Heart right ventricle (tissue), 16 donors: ENCODE data around the gene CNEP1R1. TPM values are rescaled to one million over a fixed set of nuclear protein-coding genes. Genes with fewer than 3 reads are reported as not detected.

Source experiments
- ATAC-seq, 8 donors: fragments of 200-7000 bp; cut with Tn5 transposase; one replicate each; pipeline ENCODE4 v1.9.1; 2020; ENCODE audit warnings: mild to moderate bottlenecking in 8 of 8, moderate library complexity in 8 of 8, moderate number of reproducible peaks in 1 of 8
- DNase-seq, 2 donors: peaks; one replicate each; pipeline ENCODE4 v3.0.0-alpha.2; 2020
- H3K27ac ChIP-seq, 10 donors: fragments of 200-600 bp; sonication (generic) in 2 of 10; one replicate each; pipeline versions ENCODE4 v1.5.0 to v1.8.0; 2020 to 2022; ENCODE audit warnings: mild to moderate bottlenecking in 3 of 10
- H3K27me3 ChIP-seq, 7 donors: fragments of 200-600 bp; one replicate each; pipeline ENCODE4 v1.8.0; 2021 to 2022; ENCODE audit warnings: mild to moderate bottlenecking in 2 of 7
- H3K36me3 ChIP-seq, 9 donors: fragments of 200-600 bp; sonication (generic) in 1 of 9; one replicate each; pipeline versions ENCODE4 v1.5.0 to v1.8.0; 2020 to 2022; ENCODE audit warnings: mild to moderate bottlenecking in 2 of 9
- H3K4me1 ChIP-seq, 9 donors: fragments of 200-600 bp; sonication (generic) in 1 of 9; one replicate each; pipeline versions ENCODE4 v1.5.0 to v1.8.0; 2020 to 2022; ENCODE audit warnings: mild to moderate bottlenecking in 4 of 9
- H3K4me3 ChIP-seq, 10 donors: fragments of 200-600 bp; sonication (generic) in 2 of 10; one replicate each; pipeline versions ENCODE4 v1.5.0 to v1.8.0; 2020 to 2022; ENCODE audit warnings: mild to moderate bottlenecking in 7 of 10, moderate library complexity in 2 of 10
- H3K9me3 ChIP-seq, 11 donors: fragments of 200-600 bp in 10 of 11; sonication (generic) in 2 of 11; one replicate each; pipeline versions ENCODE4 v1.5.0 to v1.8.0; 2013 to 2022; ENCODE audit warnings: mild to moderate bottlenecking in 2 of 11, control low read depth in 1 of 11, moderate library complexity in 1 of 11
- CTCF ChIP-seq, 9 donors: fragments of 200-600 bp; sonication (generic) in 2 of 9; IDR thresholded peaks; one replicate each; pipeline versions ENCODE4 v1.5.0 to v1.8.0; 2021 to 2022; ENCODE audit warnings: antibody characterized with exemption in 9 of 9, mild to moderate bottlenecking in 5 of 9, moderate library complexity in 1 of 9
- WGBS, 2 donors: extraction: QIAGEN DNeasy Blood & Tissue Kit; methylation state at CpG; one replicate each; pipeline ENCODE4 v1.1.7; 2013; ENCODE audit warnings: inconsistent platforms in 1 of 2; 5-methylcytosine and 5-hydroxymethylcytosine counted together
- intact Hi-C, 10 donors: fragments of 100-400 bp; cut with DNase I; formaldehyde crosslinking; loops; one replicate each; pipeline versions ENCODE4 v1.11.1 to v1.14.2; 2022
- polyA plus RNA-seq, 2 donors: library from polyadenylated mRNA; stranded (reverse); fragments of 200-250 nt; gene quantifications; one replicate each; pipeline ENCODE4 v1.2.3, GENCODE V29; 2013
- total RNA-seq, 10 donors: library from RNA; stranded (reverse); fragmentation: NEBNext Ultra II Directional in 3 of 10; extraction: Animal tissue kit (Norgen Biotek cat#: 25700) in 3 of 10; gene quantifications; one replicate each; pipeline versions ENCODE4 v1.2.1 to v1.2.4, GENCODE V29; 2021 to 2023
- donor health status: Arrhythmogenic right ventricular cardiomyopathy.
- donor health status: ischemic (EF 13 %, LVEDD 7.1; RV severe dilation, severe dysfunction).
- donor health status: healthy with polysubstance abuse.
- donor health status: DM: no; HTN: yes; CAD: no.
- donor health status: DM: no; HTN: no; CAD: no.
- donor health status: ischemic (EF 25% LVEDD 6.9; RV normal size, moderate dysfunction).
- donor health status: ischemic (EF 25% LVEDD 5.7; RV mildly dilated, moderate dysfunction).
- donor health status: healthy.
- donor health status: DM: yes; HTN: yes; CAD: no.
- donor health status: Ischemic cardiomyopathy.
- donor health status: ischemic (EF 35%, LVEDD 5.7; RV mildly dilated, moderate dysfunction).
- donor health status: nonischemic (EF 11% LVEDD 7.7; RV severe dilation, severe dysfunction).
- donor health status: DM: yes; HTN: yes; CAD: no.
- donor health status: PGD.
- donor health status: ischemic (EF 29% LVEDD 5.4; RV normal size, mild dysfunction).
- donor health status: nonischemic (EF 23%, LVEDD 6.1; RV moderate dilation, normal function).

The CNEP1R1 gene
- total and polyA plus RNA-seq, 12 donors = 9.7 to 22.4 (median 17.6) TPM

DNA sequence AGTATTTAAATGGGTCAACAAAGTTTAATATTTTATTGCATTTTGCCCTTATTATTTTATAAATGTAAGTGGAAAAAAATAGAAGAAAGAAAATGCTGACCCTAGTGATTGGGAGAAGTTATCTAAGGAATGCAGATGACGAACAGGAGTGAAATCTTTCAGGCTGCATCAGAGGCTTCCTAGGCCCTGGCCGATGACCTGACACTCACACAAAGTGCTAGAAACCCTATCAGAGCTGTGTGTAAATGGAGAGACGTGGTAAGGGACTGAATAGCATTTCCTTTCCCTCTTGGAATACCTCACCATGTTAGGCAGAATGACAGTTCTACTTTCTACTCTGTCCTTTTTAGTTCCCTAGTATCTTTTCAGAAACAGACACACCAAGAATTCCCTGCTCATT lies 44.9 kb upstream of the CNEP1R1 start:
- Histone ChIP-seq H3K27ac (no peak overlapping the region), H3K4me1 (no peaks in the 10 kb centered on the region), H3K36me3 (no peaks in the 10 kb centered on the region), H3K9me3 (peaks cover 0 to 10% (median 0%) of the 10 kb centered on the region in 11 donors), H3K27me3 (peaks cover 0 to 3% (median 0%) of the 10 kb centered on the region in 7 donors), H3K4me3 (no peak overlapping the region)
- TF ChIP-seq CTCF (IDR thresholded peaks at IDR 0.05) = no peak
- intact Hi-C loops = no loop called here
- DNase-seq = no peak
- 41 to 47% methylated on average over 3 of the region's 3 CpGs for WGBS, 2 donors
- no peak for ATAC-seq

GRCh38 chr16:49986351-49987124 lies 38.5 kb upstream of the CNEP1R1 start:
- WGBS, 2 donors = 76 to 81% methylated on average over 17 of the region's 17 CpGs
- Histone ChIP-seq H3K9me3 (no peaks in the 10 kb centered on the region), H3K27ac (no peak overlapping the region), H3K4me1 (no peaks in the 10 kb centered on the region), H3K36me3 (no peaks in the 10 kb centered on the region), H3K4me3 (peak overlapping the region in 4 of 10 donors; percentile 5 to 36 (median 24)), H3K27me3 (no peaks in the 10 kb centered on the region)
- intact Hi-C loops = no loop called here
- ATAC-seq (peak in 1 of 8 donors; percentile 25), DNase-seq (peak in 1 of 2 donors; percentile 7)
- no peak for TF ChIP-seq CTCF (IDR thresholded peaks at IDR 0.05)

- Histone ChIP-seq H3K4me1 (no peaks in the 10 kb centered on the region), H3K9me3 (no peaks in the 10 kb centered on the region), H3K36me3 (no peaks in the 10 kb centered on the region), H3K27ac (no peak overlapping the region), H3K4me3 (no peak overlapping the region), H3K27me3 (peaks cover 0 to 2% (median 0%) of the 10 kb centered on the region in 7 donors)
- TF ChIP-seq CTCF (IDR thresholded peaks at IDR 0.05) = no peak
- DNase-seq (no peak), ATAC-seq (no peak)
- intact Hi-C loops = no loop called here
- WGBS, 2 donors = 92 to 96% methylated on average over 5 of the region's 5 CpGs
Measured at GRCh38 chr16:49987381-49987780, 37.6 kb upstream of the CNEP1R1 start.

- no peak for ATAC-seq
Measured at GRCh38 chr16:49992825-49993224, 32.2 kb upstream of the CNEP1R1 start.

More at GRCh38 chr16:49992825-49993224, 32.2 kb upstream of the CNEP1R1 start:
- 90 to 92% methylated on average over 8 of the region's 8 CpGs for WGBS, 2 donors
- no peak overlapping the region for H3K27ac ChIP-seq
- H3K9me3 ChIP-seq = no peaks in the 10 kb centered on the region
- no peak for DNase-seq
- H3K4me3 ChIP-seq = no peak overlapping the region
- H3K36me3 ChIP-seq = no peaks in the 10 kb centered on the region
- no peaks in the 10 kb centered on the region for H3K4me1 ChIP-seq
- peaks cover 0 to 10% (median 0%) of the 10 kb centered on the region in 7 donors for H3K27me3 ChIP-seq
- intact Hi-C loops = no loop called here
- TF ChIP-seq CTCF (IDR thresholded peaks at IDR 0.05) = no peak
